Right atrium auricular region (tissue), 2 donors: ENCODE measurements around the gene MPP4. TPM values are rescaled to one million over a fixed set of nuclear protein-coding genes. Genes with fewer than 3 reads are reported as not detected.

Experiments used
- DNase-seq: peaks from one replicate; pipeline ENCODE4 v3.0.0-alpha.2; 2019; ENCODE audit warnings: low spot score
- H3K27ac ChIP-seq, 2 donors: fragments of 200-600 bp; sonication (generic); 1 replicate in 1 of 2; 2 replicates in 1 of 2; pipeline ENCODE4 v1.5.1; 2016 to 2019
- H3K27me3 ChIP-seq, 2 donors: fragments of 200-600 bp; sonication (generic); one replicate each; pipeline versions ENCODE4 v1.5.1 to v1.6.0; 2017 to 2019
- H3K36me3 ChIP-seq: fragments of 200-600 bp; sonication (generic); one replicate; pipeline ENCODE4 v1.5.1; 2016
- H3K4me1 ChIP-seq, 2 donors: fragments of 200-600 bp; sonication (generic); one replicate each; pipeline versions ENCODE4 v1.5.1 to v1.6.0; 2017 to 2019
- H3K4me3 ChIP-seq, 2 donors: fragments of 200-600 bp; sonication (generic); 1 replicate in 1 of 2; 2 replicates in 1 of 2; pipeline ENCODE4 v1.5.1; 2017 to 2019; ENCODE audit warnings: mild to moderate bottlenecking in 1 of 2, moderate library complexity in 1 of 2
- H3K9me3 ChIP-seq, 2 donors: fragments of 200-600 bp; sonication (generic); one replicate each; pipeline ENCODE4 v1.5.1; 2019
- CTCF ChIP-seq, 2 donors: fragments of 200-600 bp; sonication (generic); IDR thresholded peaks; one replicate each; pipeline ENCODE4 v1.5.1; 2019; ENCODE audit warnings: antibody characterized with exemption in 2 of 2
- total RNA-seq, 2 donors: library from RNA; depleted of rRNA; stranded (reverse); fragments of >200 nt; gene quantifications; one replicate each; pipeline ENCODE4 v1.1.0, GENCODE V29; 2016

MPP4 gene
- total RNA-seq, 2 donors from 2014 or later: 0.35 TPM; not detected in 1

- DNase-seq: no peak
- Histone ChIP-seq H3K4me3 (no peak overlapping the region), H3K9me3 (no peaks in the 10 kb centered on the region), H3K27ac (no peak overlapping the region), H3K4me1 (peaks cover 0 to under 1% of the 10 kb centered on the region in 2 donors), H3K36me3 (no peaks in the 10 kb centered on the region), H3K27me3 (no peaks in the 10 kb centered on the region)
- no peak for TF ChIP-seq CTCF (IDR thresholded peaks at IDR 0.05)
These were observed 49.0 kb downstream of the MPP4 start for GRCh38 chr2:201649442-201649841.

- Histone ChIP-seq H3K36me3 (no peaks in the 10 kb centered on the region), H3K4me3 (no peak overlapping the region), H3K27ac (no peak overlapping the region), H3K27me3 (no peaks in the 10 kb centered on the region), H3K9me3 (no peaks in the 10 kb centered on the region), H3K4me1 (peaks cover 0 to 12% of the 10 kb centered on the region in 2 donors)
- TF ChIP-seq CTCF (IDR thresholded peaks at IDR 0.05): no peak
- no peak for DNase-seq
These were observed 51.0 kb downstream of the MPP4 start for GRCh38 chr2:201647431-201647830.

GRCh38 chr2:201644001-201644400 is 54.4 kb downstream of the MPP4 start:
- TF ChIP-seq CTCF (IDR thresholded peaks at IDR 0.05): no peak
- H3K36me3 ChIP-seq: no peaks in the 10 kb centered on the region
- peak; percentile 67 for DNase-seq

DNA sequence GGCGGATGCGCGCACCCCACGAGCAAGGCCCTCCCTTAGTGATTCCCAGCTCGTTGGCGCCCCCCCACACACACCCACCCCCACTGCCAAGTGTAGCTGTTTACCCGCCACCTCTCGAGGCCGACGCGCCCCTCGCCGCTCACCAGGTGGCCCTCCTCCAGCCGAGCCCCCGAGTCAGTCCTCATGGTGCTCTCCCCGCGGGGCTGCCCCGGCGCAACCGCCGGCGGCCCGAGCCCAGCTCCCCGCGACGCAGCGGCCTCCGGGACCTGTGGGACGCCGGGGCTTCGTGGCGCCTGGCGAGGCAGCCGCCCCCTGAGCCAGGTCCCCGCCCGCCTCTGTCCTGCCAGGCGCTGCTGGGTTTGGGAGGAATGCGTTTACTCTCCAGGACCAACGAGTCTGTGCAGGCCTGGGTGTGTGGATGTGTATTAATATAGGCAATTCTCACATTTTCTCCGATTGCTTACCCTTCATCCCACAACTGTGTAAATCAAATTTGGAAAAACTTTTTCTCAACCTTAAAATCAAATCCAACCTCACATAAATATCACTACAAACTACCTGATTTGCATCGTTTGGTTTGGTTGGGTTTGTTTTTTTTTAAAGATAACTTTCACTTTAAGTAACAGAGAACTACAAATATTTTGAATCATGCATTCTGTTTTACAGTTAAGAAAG is 55.1 kb downstream of the MPP4 start, which contains the start of gene TMEM237:
TMEM237 (minus strand) TSS at position 288 of the 675 bp plus-strand sequence; CDS start at position 185, 103 bp downstream.
- Histone ChIP-seq H3K4me3 (peak within 1 kb of the TSS; percentile 71 to 89), H3K36me3 (no peaks in the 10 kb centered on the region), H3K27ac (peak within 1 kb of the TSS; percentile 89 to 95), H3K4me1 (peaks cover 0 to 18% of the 10 kb centered on the region in 2 donors), H3K9me3 (no peaks in the 10 kb centered on the region), H3K27me3 (no peaks in the 10 kb centered on the region)
- no peak for TF ChIP-seq CTCF (IDR thresholded peaks at IDR 0.05)
- DNase-seq: no peak

More at GRCh38 chr2:201644001-201644400, 54.4 kb downstream of the MPP4 start:
- H3K4me3 ChIP-seq: peak overlapping the region; percentile 71 to 89
- no peaks in the 10 kb centered on the region for H3K9me3 ChIP-seq
- peak overlapping the region; percentile 89 to 95 for H3K27ac ChIP-seq
- peaks cover 0 to 18% of the 10 kb centered on the region in 2 donors for H3K4me1 ChIP-seq
- no peaks in the 10 kb centered on the region for H3K27me3 ChIP-seq

DNA sequence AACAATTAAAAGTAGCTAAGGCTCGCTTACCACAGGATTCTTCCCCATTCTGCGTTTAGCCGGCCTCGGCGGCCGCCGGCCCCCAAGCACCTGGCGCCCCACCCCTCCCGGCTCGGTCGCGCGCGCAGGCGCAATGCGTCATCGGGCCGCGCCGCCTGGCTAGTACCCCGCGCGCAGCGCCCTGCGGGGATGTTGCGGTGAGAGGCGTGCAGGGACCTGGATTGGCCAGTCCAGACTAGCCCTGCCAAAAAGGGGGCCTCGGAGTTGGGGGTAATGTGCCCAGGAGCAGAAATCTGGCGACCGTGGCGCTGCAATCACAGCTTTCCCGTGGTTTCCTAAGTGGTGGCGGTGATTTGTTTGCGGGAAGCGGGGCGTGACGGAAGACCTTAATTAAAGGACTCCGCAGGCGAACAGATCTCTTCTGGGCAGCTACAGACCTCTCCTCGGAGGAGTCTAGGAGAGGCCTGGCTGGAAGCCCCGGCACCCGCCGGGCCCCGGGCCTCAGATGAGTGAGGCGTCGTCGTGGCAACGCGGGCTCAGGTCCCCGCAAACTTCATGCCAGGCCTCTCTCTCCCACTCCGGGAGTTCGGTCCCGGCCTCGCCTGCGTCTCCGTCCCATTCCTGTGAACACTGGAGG is 55.7 kb downstream of the MPP4 start:
- H3K4me1 ChIP-seq: peaks cover 0 to 18% of the 10 kb centered on the region in 2 donors
- peak; percentile 78 for DNase-seq
- H3K36me3 ChIP-seq: no peaks in the 10 kb centered on the region
- TF ChIP-seq CTCF (IDR thresholded peaks at IDR 0.05): no peak
- H3K27me3 ChIP-seq: no peaks in the 10 kb centered on the region
- peak overlapping the region; percentile 89 to 95 for H3K27ac ChIP-seq
- H3K4me3 ChIP-seq: peak overlapping the region; percentile 71 to 89
- H3K9me3 ChIP-seq: no peaks in the 10 kb centered on the region
